Astrocyte (in vitro differentiated cells and primary cell): ENCODE measurements around the gene MEGF10. TPM values are rescaled to one million over a fixed set of nuclear protein-coding genes. Genes with fewer than 3 reads are reported as not detected.

Experiments
- DNase-seq: peaks from one replicate; pipeline ENCODE4 v3.0.0-alpha.2; 2010; ENCODE audit warnings: low read depth
- FAIRE-seq: peaks from 2 replicates; lab custom pipeline; 2011; peaks lifted over from hg19 to GRCh38; lab: Jason Lieb, UNC
- H2AFZ ChIP-seq: 2 replicates; pipeline ENCODE4 v1.6.0; 2012; ENCODE audit warnings: low read depth, low read length, inconsistent platforms
- H3K27ac ChIP-seq: 2 replicates; pipeline ENCODE4 v1.5.1; 2011; ENCODE audit warnings: low read depth, low read length, inconsistent platforms
- H3K27me3 ChIP-seq: 2 replicates; pipeline ENCODE4 v1.6.0; 2011; ENCODE audit warnings: low read length, inconsistent platforms; ENCODE audit not compliant: insufficient read depth
- H3K36me3 ChIP-seq: 2 replicates; pipeline ENCODE4 v1.5.1; 2011; ENCODE audit warnings: low read length, inconsistent platforms; ENCODE audit not compliant: insufficient read depth
- H3K4me1 ChIP-seq: 2 replicates; pipeline ENCODE4 v1.5.1; 2011; ENCODE audit warnings: low read length, inconsistent platforms; ENCODE audit not compliant: insufficient read depth
- H3K4me2 ChIP-seq: 2 replicates; pipeline ENCODE4 v1.6.0; 2012; ENCODE audit warnings: low read length, inconsistent platforms
- H3K4me3 ChIP-seq: 2 replicates; pipeline ENCODE4 v1.5.1; 2011; ENCODE audit warnings: low read depth, mild to moderate bottlenecking, low read length, inconsistent platforms; ENCODE audit not compliant: insufficient read depth
- H3K79me2 ChIP-seq: 2 replicates; pipeline ENCODE4 v1.6.0; 2012; ENCODE audit warnings: mild to moderate bottlenecking, low read length, inconsistent platforms; ENCODE audit not compliant: insufficient read depth
- H3K9ac ChIP-seq: 2 replicates; pipeline ENCODE4 v1.6.0; 2012; ENCODE audit warnings: mild to moderate bottlenecking, low read length, inconsistent platforms
- H3K9me3 ChIP-seq: 2 replicates; pipeline ENCODE4 v1.5.1; 2012; ENCODE audit warnings: low read depth, mild to moderate bottlenecking, low read length, inconsistent platforms; ENCODE audit not compliant: insufficient read depth
- H4K20me1 ChIP-seq: 2 replicates; pipeline ENCODE4 v1.6.0; 2012; ENCODE audit warnings: low read length, inconsistent platforms; ENCODE audit not compliant: insufficient read depth
- H3K27ac Mint-ChIP-seq: one replicate; pipeline ENCODE4 v1.8.0; 2021; ENCODE audit warnings: mild to moderate bottlenecking, mixed read lengths; ENCODE audit not compliant: unreplicated experiment
- H3K27me3 Mint-ChIP-seq: one replicate; pipeline ENCODE4 v1.8.0; 2021; ENCODE audit warnings: low read depth, mixed read lengths; ENCODE audit not compliant: unreplicated experiment
- H3K36me3 Mint-ChIP-seq: one replicate; pipeline ENCODE4 v1.8.0; 2021; ENCODE audit warnings: low read depth, mixed read lengths; ENCODE audit not compliant: unreplicated experiment
- H3K4me1 Mint-ChIP-seq: one replicate; pipeline ENCODE4 v1.8.0; 2021; ENCODE audit warnings: low read depth, mixed read lengths; ENCODE audit not compliant: unreplicated experiment
- H3K4me3 Mint-ChIP-seq: one replicate; pipeline ENCODE4 v1.8.0; 2021; ENCODE audit warnings: mild to moderate bottlenecking, moderate library complexity, mixed read lengths; ENCODE audit not compliant: unreplicated experiment
- H3K9me3 Mint-ChIP-seq: one replicate; pipeline ENCODE4 v1.8.0; 2021; ENCODE audit warnings: mild to moderate bottlenecking, mixed read lengths; ENCODE audit not compliant: unreplicated experiment
- CTCF ChIP-seq: IDR thresholded peaks from 2 replicates; pipeline ENCODE4 v1.5.1; 2011; ENCODE audit warnings: low read depth, mild to moderate bottlenecking, inconsistent platforms, low read length, moderate library complexity; ENCODE audit not compliant: insufficient read depth
- EZH2 ChIP-seq: IDR thresholded peaks from 2 replicates; pipeline ENCODE4 v1.6.1; 2012; ENCODE audit warnings: mild to moderate bottlenecking, low read length, inconsistent platforms; ENCODE audit not compliant: insufficient read depth
- total RNA-seq: library from RNA; stranded (reverse); gene quantifications from 2 replicates; pipeline ENCODE4 v1.2.1, GENCODE V29; 2021

MEGF10 gene
- total RNA-seq, 1 donor from 2014 or later = 15.8 TPM

GRCh38 chr5:127423173-127423798, 132.7 kb downstream of the MEGF10 start:
- Histone ChIP-seq H2AFZ (no peak overlapping the region), H4K20me1 (no peaks in the 10 kb centered on the region), H3K79me2 (no peaks in the 10 kb centered on the region), H3K36me3 (no peaks in the 10 kb centered on the region), H3K27me3 (no peaks in the 10 kb centered on the region), H3K9me3 (no peaks in the 10 kb centered on the region), H3K4me1 (no peaks in the 10 kb centered on the region), H3K27ac (no peak overlapping the region), H3K9ac (no peak overlapping the region), H3K4me2 (no peak overlapping the region), H3K4me3 (no peak overlapping the region)
- no peaks in the 10 kb centered on the region for H3K9me3 Mint-ChIP-seq
- H3K27ac Mint-ChIP-seq = no peak overlapping the region
- DNase-seq (no peak), FAIRE-seq (no peak)
- peaks cover 5% of the 10 kb centered on the region for H3K36me3 Mint-ChIP-seq
- no peaks in the 10 kb centered on the region for H3K27me3 Mint-ChIP-seq
- H3K4me3 Mint-ChIP-seq = no peak overlapping the region
- peaks cover 26% of the 10 kb centered on the region for H3K4me1 Mint-ChIP-seq
- no peak for TF ChIP-seq CTCF

- Histone ChIP-seq H3K27me3 (no peaks in the 10 kb centered on the region), H3K4me3 (no peak overlapping the region), H3K36me3 (no peaks in the 10 kb centered on the region), H2AFZ (no peak overlapping the region), H3K4me2 (no peak overlapping the region), H3K9me3 (no peaks in the 10 kb centered on the region), H3K27ac (no peak overlapping the region), H4K20me1 (no peaks in the 10 kb centered on the region), H3K9ac (no peak overlapping the region), H3K4me1 (no peaks in the 10 kb centered on the region), H3K79me2 (no peaks in the 10 kb centered on the region)
- Mint-ChIP-seq H3K9me3 (no peaks in the 10 kb centered on the region), H3K36me3 (peaks cover 5% of the 10 kb centered on the region), H3K27me3 (no peaks in the 10 kb centered on the region), H3K4me1 (peaks cover 28% of the 10 kb centered on the region), H3K4me3 (no peak overlapping the region), H3K27ac (no peak overlapping the region)
- DNase-seq = no peak
- TF ChIP-seq CTCF (no peak), EZH2 (no peak)
- no peak for FAIRE-seq
Measured at GRCh38 chr5:127425037-127425436, 134.4 kb downstream of the MEGF10 start.

DNA sequence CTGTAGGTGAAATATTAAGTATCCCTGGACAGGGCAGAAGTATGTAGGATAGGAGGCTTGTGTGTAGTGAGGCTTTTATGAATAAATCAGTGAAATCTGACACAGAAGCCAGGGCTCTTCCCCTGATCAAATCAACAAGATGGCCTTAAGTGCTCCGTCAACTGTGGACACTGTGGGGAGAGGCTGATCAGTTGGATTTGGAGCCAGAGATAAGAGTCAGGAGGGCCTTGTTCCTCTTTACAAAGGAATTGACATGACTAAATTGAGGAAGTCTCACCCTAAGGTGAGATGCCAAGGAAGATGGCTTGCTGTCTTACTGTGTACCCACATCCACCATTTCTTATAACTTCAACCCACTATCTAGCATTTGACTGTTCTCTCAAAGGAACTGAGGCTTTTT, 135.3 kb downstream of the MEGF10 start:
- Mint-ChIP-seq H3K27ac (no peak overlapping the region), H3K9me3 (no peaks in the 10 kb centered on the region), H3K4me3 (no peak overlapping the region), H3K36me3 (peaks cover 5% of the 10 kb centered on the region), H3K27me3 (no peaks in the 10 kb centered on the region), H3K4me1 (peaks cover 25% of the 10 kb centered on the region)
- no peak overlapping the region for H3K27ac ChIP-seq
- DNase-seq = no peak
- H3K4me3 ChIP-seq = no peak overlapping the region
- H3K4me1 ChIP-seq = no peaks in the 10 kb centered on the region
- no peaks in the 10 kb centered on the region for H4K20me1 ChIP-seq
- H3K27me3 ChIP-seq = no peaks in the 10 kb centered on the region
- H3K36me3 ChIP-seq = no peaks in the 10 kb centered on the region
- H3K9ac ChIP-seq = no peak overlapping the region
- no peaks in the 10 kb centered on the region for H3K79me2 ChIP-seq
- H2AFZ ChIP-seq = no peak overlapping the region
- H3K4me2 ChIP-seq = no peak overlapping the region
- TF ChIP-seq EZH2 = no peak
- no peak for TF ChIP-seq CTCF
- FAIRE-seq = no peak
- no peaks in the 10 kb centered on the region for H3K9me3 ChIP-seq
